ENCODE measurements around the gene PTPRE. TPM values are rescaled to one million over a fixed set of nuclear protein-coding genes. Genes with fewer than 3 reads are reported as not detected.
"Not testable (repeated sequence)": the region's sequence is repeated elsewhere in the genome, so short reads cannot be mapped to it uniquely, and the experiment has no call there.

Gene PTPRE
- total and polyA plus RNA-seq, 9 donors, result 2.1 to 15.5 (median 6.9) TPM

DNA sequence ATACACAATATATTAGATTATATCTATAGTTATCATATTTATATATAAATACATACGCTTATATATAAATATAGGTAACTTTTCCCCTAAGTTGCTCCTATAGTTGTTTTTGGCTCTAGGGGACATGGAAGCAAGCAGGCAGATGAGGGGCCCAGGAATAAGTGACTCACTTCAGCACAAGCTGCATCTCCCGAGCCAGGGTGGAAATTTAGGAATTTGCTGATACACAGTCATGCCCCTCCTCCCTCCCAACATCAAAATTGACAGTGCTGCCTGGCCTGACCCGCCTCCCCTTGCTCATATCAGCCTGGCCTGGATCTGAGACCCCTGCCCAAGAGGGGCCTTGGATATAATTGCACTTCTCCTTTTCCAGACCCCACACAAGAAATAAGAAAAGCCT is 185.6 kb downstream of the PTPRE start:
- H3K4me1 ChIP-seq (ENCODE audit: insufficient read depth), result no peaks in the 10 kb centered on the region
- no peak for DNase-seq
- no peaks in the 10 kb centered on the region for H3K9me3 ChIP-seq
- no peaks in the 10 kb centered on the region for H3K36me3 ChIP-seq
- no peak overlapping the region for H3K4me3 ChIP-seq
- H3K27ac ChIP-seq, result no peak overlapping the region
- TF ChIP-seq POLR2A (IDR thresholded peaks at IDR 0.05) (no peak), EP300 (IDR thresholded peaks at IDR 0.05) (no peak)
- TF ChIP-seq, protein P1, sequence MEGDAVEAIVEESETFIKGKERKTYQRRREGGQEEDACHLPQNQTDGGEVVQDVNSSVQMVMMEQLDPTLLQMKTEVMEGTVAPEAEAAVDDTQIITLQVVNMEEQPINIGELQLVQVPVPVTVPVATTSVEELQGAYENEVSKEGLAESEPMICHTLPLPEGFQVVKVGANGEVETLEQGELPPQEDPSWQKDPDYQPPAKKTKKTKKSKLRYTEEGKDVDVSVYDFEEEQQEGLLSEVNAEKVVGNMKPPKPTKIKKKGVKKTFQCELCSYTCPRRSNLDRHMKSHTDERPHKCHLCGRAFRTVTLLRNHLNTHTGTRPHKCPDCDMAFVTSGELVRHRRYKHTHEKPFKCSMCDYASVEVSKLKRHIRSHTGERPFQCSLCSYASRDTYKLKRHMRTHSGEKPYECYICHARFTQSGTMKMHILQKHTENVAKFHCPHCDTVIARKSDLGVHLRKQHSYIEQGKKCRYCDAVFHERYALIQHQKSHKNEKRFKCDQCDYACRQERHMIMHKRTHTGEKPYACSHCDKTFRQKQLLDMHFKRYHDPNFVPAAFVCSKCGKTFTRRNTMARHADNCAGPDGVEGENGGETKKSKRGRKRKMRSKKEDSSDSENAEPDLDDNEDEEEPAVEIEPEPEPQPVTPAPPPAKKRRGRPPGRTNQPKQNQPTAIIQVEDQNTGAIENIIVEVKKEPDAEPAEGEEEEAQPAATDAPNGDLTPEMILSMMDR (IDR thresholded peaks at IDR 0.05), result no peak
- 68 to 71% (median 69%) methylated on average over 3 of the region's 3 CpGs for WGBS, 3 donors
- H3K27me3 ChIP-seq, result no peaks in the 10 kb centered on the region
- intact Hi-C loops (cut with DNase I), result no loop called here

DNA sequence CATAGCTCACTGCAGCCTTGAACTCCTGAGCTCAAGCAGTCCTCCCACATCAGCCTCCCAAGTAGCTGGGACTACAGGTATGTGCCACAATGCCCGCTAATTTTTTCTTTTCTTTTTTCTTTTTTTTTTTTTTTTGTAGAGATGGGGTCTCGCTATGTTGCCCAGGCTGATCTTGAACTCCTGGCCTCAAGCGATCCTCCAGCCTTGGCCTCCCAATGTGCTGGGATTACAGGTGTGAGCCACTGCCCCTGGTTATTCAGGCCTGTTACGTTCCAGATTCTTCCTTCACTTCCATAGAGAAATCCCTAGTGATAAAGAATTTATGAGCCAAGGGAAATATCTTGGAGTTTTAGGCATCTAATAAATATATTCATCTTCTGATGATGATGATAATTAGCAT is 187.7 kb downstream of the PTPRE start:
- H3K9me3 ChIP-seq; intact Hi-C loops (cut with DNase I); H3K4me3 ChIP-seq; DNase-seq; H3K4me1 ChIP-seq (ENCODE audit: insufficient read depth); H3K27ac ChIP-seq; H3K27me3 ChIP-seq; H3K36me3 ChIP-seq: not testable (repeated sequence)
- 93 to 97% (median 95%) methylated on average over 4 of the region's 4 CpGs for whole genome bisulfite sequencing, 3 donors

DNA sequence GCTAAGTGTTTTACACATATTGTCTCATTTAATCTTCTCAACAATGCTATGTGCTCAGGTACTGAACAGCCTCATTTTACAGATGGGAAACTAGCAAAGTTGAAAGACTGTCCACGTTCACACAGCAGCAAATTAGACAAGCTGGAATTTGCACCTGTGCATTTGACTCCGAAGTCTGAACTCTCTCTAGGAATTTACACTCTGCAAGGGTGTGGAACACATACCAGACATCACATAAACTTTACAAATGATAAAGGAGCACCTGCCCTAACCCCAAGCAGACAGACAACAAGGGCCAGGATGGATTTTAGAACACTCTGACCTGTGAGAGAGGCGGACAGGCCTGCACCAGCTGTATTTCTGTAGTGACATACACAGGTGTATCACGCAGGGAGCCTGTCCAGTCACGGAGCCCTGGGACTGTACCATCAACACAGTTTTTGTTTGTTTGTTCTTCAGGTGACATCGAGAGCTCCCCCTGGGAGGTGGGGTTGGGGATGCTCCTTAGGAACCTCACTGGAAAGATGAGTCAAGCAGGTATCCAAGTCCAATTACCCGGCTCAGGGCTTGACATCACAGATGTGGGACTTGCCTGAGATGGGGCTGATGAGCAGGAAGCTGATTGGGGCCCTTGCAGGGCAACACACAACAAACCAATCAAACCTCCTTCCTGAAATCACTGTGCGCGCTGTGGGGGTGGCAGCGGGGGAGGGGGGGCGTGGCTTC is 188.3 kb downstream of the PTPRE start:
- no peaks in the 10 kb centered on the region for H3K4me1 ChIP-seq (ENCODE audit: insufficient read depth)
- no peaks in the 10 kb centered on the region for H3K27me3 ChIP-seq
- no peaks in the 10 kb centered on the region for H3K36me3 ChIP-seq
- 76 to 78% (median 76%) methylated on average over 11 of the region's 11 CpGs for WGBS, 3 donors
- H3K4me3 ChIP-seq, result no peak overlapping the region
- no peak for TF ChIP-seq POLR2A (IDR thresholded peaks at IDR 0.05)
- TF ChIP-seq, protein P1 (IDR thresholded peaks at IDR 0.05), result no peak
- H3K9me3 ChIP-seq, result no peaks in the 10 kb centered on the region
- DNase-seq, result no peak
- no peak overlapping the region for H3K27ac ChIP-seq
- intact Hi-C loops (cut with DNase I), result no loop called here

DNA sequence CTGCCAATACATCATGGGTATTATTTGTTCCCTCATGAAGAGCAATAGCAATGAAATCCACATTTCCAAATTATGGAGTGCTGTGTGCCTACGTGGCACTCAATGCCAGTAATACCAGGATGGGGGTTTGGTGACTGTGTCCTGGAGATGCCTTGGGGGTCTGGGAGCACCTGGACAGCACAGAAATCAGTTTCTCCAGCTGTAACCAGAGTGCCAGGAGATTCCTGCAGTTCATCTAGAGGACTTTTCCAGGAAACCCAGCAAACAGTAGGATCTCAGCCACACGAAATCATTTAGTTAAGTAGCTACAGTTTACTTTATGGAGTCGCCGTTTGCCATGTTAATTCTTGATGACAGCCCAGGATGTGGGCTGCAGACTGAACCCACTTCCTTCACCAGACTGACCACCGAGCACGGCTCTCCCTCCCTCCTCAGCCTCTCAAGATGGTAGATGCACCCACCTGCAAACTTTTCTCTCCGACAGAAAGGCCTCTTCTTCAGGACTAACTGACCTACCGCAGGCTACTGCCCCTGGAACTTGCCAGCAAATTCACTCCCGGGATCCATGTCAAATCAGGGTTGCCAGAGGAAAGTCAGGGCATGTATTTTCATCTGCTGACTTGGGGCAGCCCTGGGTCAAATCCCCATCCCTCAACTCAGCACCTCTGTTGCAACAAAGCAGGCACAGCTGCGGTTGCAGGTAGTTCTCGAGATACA is 189.0 kb downstream of the PTPRE start:
- Histone ChIP-seq H3K36me3 (no peaks in the 10 kb centered on the region), H3K4me3 (no peak overlapping the region), H3K9me3 (no peaks in the 10 kb centered on the region), H3K4me1 (ENCODE audit: insufficient read depth) (no peaks in the 10 kb centered on the region), H3K27ac (no peak overlapping the region), H3K27me3 (no peaks in the 10 kb centered on the region)
- intact Hi-C loops (cut with DNase I), result no loop called here
- DNase-seq, result no peak
- TF ChIP-seq EP300 (IDR thresholded peaks at IDR 0.05) (no peak), POLR2A (IDR thresholded peaks at IDR 0.05) (no peak)
- TF ChIP-seq, protein P1 (IDR thresholded peaks at IDR 0.05), result no peak
- WGBS, 3 donors, result 89 to 93% (median 91%) methylated on average over 11 of the region's 11 CpGs
